NB4 (cell line): ENCODE results near the gene ADIPOQ.
A peak's percentile ranks its signal among the peaks of the same experiment; 100 is the strongest.
"Not testable (repeated sequence)": the region's sequence is repeated elsewhere in the genome, so short reads cannot be mapped to it uniquely, and the experiment has no call there.

Experiments
- DNase-seq: peaks from one replicate; pipeline ENCODE4 v3.0.0; 2010; ENCODE audit warnings: low read depth
- H3K4me3 ChIP-seq: one replicate; pipeline ENCODE4 v1.5.1; 2011; ENCODE audit warnings: mild to moderate bottlenecking, low read depth, low read length, moderate library complexity
- MYC ChIP-seq: IDR thresholded peaks from 2 replicates; pipeline ENCODE4 v1.6.1; 2011; ENCODE audit warnings: low read depth, low read length
- POLR2A ChIP-seq: IDR thresholded peaks from 2 replicates; pipeline ENCODE4 v1.6.1; 2011; ENCODE audit warnings: mild to moderate bottlenecking; ENCODE audit not compliant: insufficient read length; ENCODE audit errors: extremely low read depth
- TF ChIP-seq, protein P1 (sequence below): IDR thresholded peaks from one replicate; pipeline ENCODE4 v1.5.1; 2012; ENCODE audit warnings: low read depth, low read length
- TF ChIP-seq, protein P2 (sequence below): IDR thresholded peaks from 2 replicates; pipeline ENCODE4 v1.6.1; 2011; ENCODE audit warnings: low read depth, low read length

Gene ADIPOQ

DNA sequence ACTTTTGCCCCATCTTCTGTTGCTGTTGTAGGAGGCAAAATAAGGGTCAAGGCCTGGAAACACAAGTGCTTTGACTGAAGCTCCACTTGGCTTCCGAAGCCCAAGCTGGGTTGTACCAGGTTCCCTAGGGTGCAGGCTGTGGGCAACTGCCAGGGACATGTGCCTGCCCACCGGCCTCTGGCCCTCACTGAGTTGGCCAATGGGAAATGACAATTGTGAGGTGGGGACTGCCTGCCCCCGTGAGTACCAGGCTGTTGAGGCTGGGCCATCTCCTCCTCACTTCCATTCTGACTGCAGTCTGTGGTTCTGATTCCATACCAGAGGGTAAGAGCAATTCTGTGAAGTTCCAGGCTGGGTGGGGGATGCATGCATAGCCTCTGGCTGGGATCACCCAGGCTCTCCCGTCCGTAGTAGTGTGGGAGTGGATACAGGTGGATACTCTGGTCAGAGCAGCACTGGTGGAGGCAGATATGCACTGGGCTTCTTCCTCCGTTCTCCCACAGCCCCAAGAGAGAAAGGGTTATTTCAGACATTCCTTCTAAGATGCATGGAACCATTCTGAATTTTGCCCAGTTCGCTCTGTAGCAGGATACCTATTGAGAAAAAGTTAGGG is at the start of gene ADIPOQ:
Gene ADIPOQ, plus strand, starts transcription at position 285 of the 613 bp plus-strand sequence. CDS start 10,349 bp downstream, outside the sequence.
- TF ChIP-seq, protein P1, sequence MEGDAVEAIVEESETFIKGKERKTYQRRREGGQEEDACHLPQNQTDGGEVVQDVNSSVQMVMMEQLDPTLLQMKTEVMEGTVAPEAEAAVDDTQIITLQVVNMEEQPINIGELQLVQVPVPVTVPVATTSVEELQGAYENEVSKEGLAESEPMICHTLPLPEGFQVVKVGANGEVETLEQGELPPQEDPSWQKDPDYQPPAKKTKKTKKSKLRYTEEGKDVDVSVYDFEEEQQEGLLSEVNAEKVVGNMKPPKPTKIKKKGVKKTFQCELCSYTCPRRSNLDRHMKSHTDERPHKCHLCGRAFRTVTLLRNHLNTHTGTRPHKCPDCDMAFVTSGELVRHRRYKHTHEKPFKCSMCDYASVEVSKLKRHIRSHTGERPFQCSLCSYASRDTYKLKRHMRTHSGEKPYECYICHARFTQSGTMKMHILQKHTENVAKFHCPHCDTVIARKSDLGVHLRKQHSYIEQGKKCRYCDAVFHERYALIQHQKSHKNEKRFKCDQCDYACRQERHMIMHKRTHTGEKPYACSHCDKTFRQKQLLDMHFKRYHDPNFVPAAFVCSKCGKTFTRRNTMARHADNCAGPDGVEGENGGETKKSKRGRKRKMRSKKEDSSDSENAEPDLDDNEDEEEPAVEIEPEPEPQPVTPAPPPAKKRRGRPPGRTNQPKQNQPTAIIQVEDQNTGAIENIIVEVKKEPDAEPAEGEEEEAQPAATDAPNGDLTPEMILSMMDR, result no peak
- TF ChIP-seq, protein P2, sequence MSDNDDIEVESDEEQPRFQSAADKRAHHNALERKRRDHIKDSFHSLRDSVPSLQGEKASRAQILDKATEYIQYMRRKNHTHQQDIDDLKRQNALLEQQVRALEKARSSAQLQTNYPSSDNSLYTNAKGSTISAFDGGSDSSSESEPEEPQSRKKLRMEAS, result no peak
- no peak for TF ChIP-seq MYC
- TF ChIP-seq POLR2A, result no peak
- DNase-seq, result no peak
- no peak within 1 kb of the TSS for H3K4me3 ChIP-seq

DNA sequence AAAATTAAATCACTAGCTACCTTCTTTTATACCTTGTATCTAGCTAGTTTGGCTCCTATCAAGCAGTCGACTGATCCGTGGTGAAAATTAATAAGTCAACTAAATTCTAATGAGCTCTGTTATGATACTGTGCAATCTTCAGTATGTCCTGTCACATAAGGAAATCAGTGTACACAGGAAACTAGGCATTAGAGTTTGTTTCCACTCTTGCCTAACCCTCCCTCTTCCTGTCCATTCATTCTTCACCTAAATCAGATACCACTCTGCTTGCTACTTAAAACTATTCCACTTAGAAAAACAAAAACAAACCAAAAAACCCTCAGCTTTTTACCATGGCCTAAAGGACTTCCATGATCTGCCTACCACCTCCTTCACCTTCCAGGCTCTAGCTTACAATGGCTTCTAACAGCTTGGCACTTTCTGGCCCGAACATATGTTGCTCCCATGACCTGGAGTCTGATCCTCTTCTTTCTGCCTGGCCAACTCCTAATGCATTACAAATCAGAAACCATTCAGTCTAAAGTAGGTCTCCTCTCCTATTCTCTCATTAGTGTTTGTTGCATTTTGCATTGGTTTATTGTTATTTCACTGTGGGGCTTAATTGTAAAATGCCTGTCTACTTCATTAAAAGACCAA is 44.2 kb upstream of the ADIPOQ start:
- TF ChIP-seq, protein P1, result no peak
- TF ChIP-seq MYC (no peak), POLR2A (no peak)
- TF ChIP-seq, protein P2, result no peak
- DNase-seq, result no peak
- no peak overlapping the region for H3K4me3 ChIP-seq

DNA sequence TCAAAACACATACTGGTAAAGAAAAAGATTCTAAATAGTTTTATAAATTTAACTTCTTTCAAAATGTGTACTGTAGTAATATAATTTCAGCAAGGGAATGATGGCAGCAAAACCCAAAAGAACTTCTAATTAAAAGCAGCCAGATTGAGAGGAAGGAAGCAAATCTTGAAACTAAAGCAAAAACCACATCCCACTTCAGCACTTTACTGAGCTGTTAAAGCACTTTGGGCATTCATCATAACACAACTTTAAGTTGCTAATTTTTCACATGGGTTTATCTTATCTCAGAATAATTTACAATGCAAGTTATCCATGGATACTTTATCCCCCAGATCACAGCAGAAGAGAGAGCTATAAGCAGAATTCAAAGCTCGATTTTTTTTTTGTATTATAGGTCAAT is 42.2 kb upstream of the ADIPOQ start:
- TF ChIP-seq, protein P2, result no peak
- no peak for TF ChIP-seq MYC
- no peak for TF ChIP-seq POLR2A
- TF ChIP-seq, protein P1, result no peak
- H3K4me3 ChIP-seq, result no peak overlapping the region
- DNase-seq, result no peak

GRCh38 chr3:186802701-186803100 is 39.8 kb upstream of the ADIPOQ start:
- no peak overlapping the region for H3K4me3 ChIP-seq
- TF ChIP-seq, protein P2, result no peak
- TF ChIP-seq, protein P1, result no peak
- no peak for TF ChIP-seq MYC
- no peak for TF ChIP-seq POLR2A
- DNase-seq, result no peak

- not testable (repeated sequence) for H3K4me3 ChIP-seq, DNase-seq
Measured at GRCh38 chr3:186803447-186803846, 39.1 kb upstream of the ADIPOQ start.

DNA sequence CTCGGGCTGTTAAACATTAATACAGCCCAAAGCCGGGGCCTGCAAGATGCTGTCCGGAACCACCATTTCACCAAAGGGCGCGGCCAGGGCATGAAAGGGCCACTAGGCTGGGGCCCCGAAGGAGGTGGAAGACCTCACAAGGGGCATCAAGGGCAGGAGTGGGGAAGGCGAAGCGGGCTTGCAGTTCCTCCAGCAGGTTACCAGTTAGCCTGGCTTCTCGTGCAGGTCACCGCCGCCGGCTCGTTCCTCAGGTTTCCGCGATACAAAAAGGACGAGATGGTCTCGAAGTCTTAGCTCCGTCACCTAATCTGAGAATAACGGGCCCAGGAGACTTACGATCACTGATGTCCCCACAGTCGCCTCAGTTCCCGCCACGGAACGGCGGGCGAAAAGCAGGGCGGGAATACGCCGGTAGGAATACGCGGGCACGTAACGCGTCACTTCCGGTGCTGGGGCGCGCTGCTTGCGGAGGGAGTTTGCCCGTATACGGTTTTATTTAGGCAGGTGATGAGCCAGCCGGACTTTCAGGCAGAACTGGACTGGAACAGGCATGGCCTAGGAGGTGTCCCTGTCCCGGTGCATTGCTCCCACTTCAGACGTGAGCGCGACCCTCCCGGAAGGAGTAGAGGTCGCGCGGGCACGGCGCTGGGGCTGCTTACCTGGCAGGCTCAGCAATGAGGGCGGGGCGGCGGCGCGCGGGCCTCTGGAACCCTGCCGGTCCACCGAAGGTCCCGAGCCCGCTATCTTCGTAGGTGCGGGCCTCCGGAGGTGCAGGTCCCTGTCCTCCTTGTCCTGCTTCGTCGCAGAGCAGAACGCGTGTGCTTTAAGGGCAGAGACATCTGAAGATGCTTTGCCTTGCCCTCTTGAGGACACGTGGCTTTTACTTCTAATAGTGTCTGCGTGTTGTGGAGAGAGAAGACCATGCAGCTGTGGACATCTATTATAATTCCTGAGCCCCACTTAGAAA is 36.1 kb upstream of the ADIPOQ start, which contains the start of gene RFC4:
Gene RFC4, minus strand, starts transcription at position 394 of the 967 bp plus-strand sequence. CDS start 1,769 bp downstream, outside the sequence.
- H3K4me3 ChIP-seq, result peak within 1 kb of the TSS; percentile 85
- TF ChIP-seq, protein P2, result peak; percentile 94
- TF ChIP-seq, protein P1, result no peak
- peak; percentile 91 for TF ChIP-seq POLR2A
- TF ChIP-seq MYC, result peak; percentile 87
- DNase-seq, result peak; percentile 90
